HepG2 (cell line): ENCODE data around the gene HIC1. TPM values are rescaled to one million over a fixed set of nuclear protein-coding genes. Genes with fewer than 3 reads are reported as not detected.

ENCODE experiments used
- KMT2A ChIP-seq: sonication (generic); formaldehyde crosslinking; IDR thresholded peaks from 2 replicates; pipeline ENCODE4 v1.4.0; 2020; ENCODE audit warnings: missing genetic modification reagents
- MZF1 ChIP-seq: sonication (generic); formaldehyde crosslinking; IDR thresholded peaks from 2 replicates; pipeline ENCODE4 v1.8.1; 2023; ENCODE audit warnings: mild to moderate bottlenecking, missing genetic modification reagents, borderline replicate concordance
- PHF20 ChIP-seq: sonication (generic); formaldehyde crosslinking; IDR thresholded peaks from 2 replicates; pipeline ENCODE4 v1.5.0; 2020; ENCODE audit warnings: mild to moderate bottlenecking, missing genetic modification reagents
- PHF8 ChIP-seq: sonication (generic); formaldehyde crosslinking; IDR thresholded peaks from 2 replicates; pipeline ENCODE4 v1.5.0; 2020; ENCODE audit warnings: missing genetic modification reagents
- SAP130 ChIP-seq: IDR thresholded peaks from 2 replicates; pipeline ENCODE4 v1.6.1; 2016; ENCODE audit warnings: low read depth
- SIN3B ChIP-seq: fragments of 150-350 bp; IDR thresholded peaks from 2 replicates; pipeline ENCODE4 v1.6.1; 2014; ENCODE audit warnings: low read length
- SRF ChIP-seq: IDR thresholded peaks from 2 replicates; pipeline ENCODE4 v1.6.1; 2011; ENCODE audit warnings: mild to moderate bottlenecking, low read depth, low read length, moderate library complexity
- ZEB1 ChIP-seq: IDR thresholded peaks from 2 replicates; pipeline ENCODE4 v1.6.1; 2012; ENCODE audit warnings: mild to moderate bottlenecking, low read depth, inconsistent platforms; ENCODE audit not compliant: insufficient replicate concordance
- ZNF34 ChIP-seq: sonication (generic); formaldehyde crosslinking; IDR thresholded peaks from 2 replicates; pipeline ENCODE4 v1.4.0; 2020; ENCODE audit warnings: mild to moderate bottlenecking, missing genetic modification reagents, borderline replicate concordance
- polyA plus RNA-seq, 8 experiments: library from polyadenylated mRNA; depleted of rRNA in 3 of 8; stranded (reverse) in 7 of 8; unstranded in 1 of 8; fragments of >200 nt; fragmentation: Illumina TruSeq in 4 of 8; extraction: Trizol in 4 of 8; gene quantifications; 2 replicates each; pipeline versions ENCODE4 v1.2.1 to v1.2.3, GENCODE V29; 2011 to 2016; ENCODE audit warnings: low read depth in 4 of 8, missing spikeins in 1 of 8, mixed read lengths in 1 of 8; ENCODE audit not compliant: insufficient read depth in 1 of 8
- total RNA-seq, 5 experiments: library from RNA; depleted of rRNA; stranded (reverse); fragments of >200 nt; fragmentation: Illumina TruSeq; extraction: Trizol; gene quantifications; 2 replicates each; pipeline ENCODE4 v1.2.3, GENCODE V29; 2016; ENCODE audit warnings: low read depth in 1 of 5
- TF ChIP-seq, protein P1 (sequence below): sonication (generic); formaldehyde crosslinking; IDR thresholded peaks from 2 replicates; pipeline ENCODE4 v1.4.0; 2020; ENCODE audit warnings: missing genetic modification reagents, low read depth, mild to moderate bottlenecking, borderline replicate concordance
- TF ChIP-seq, protein P2 (sequence below): sonication (generic); formaldehyde crosslinking; conservative IDR thresholded peaks from 2 replicates; pipeline ENCODE4 v1.8.1; 2023; ENCODE audit warnings: missing genetic modification reagents
- TF ChIP-seq, protein P3 (sequence below): sonication (generic); formaldehyde crosslinking; IDR thresholded peaks from 2 replicates; pipeline ENCODE4 v1.4.0; 2020; ENCODE audit warnings: missing genetic modification reagents, borderline replicate concordance
- TF ChIP-seq, protein P4 (sequence below): sonication (generic); formaldehyde crosslinking; IDR thresholded peaks from one replicate; pipeline ENCODE4 v1.5.1; 2020; ENCODE audit warnings: mild to moderate bottlenecking, missing genetic modification reagents; ENCODE audit errors: not compliant biosample characterization
- TF ChIP-seq, protein P5 (sequence below): IDR thresholded peaks from 2 replicates; pipeline ENCODE4 v1.6.1; 2016; ENCODE audit warnings: mild to moderate bottlenecking

The HIC1 gene
- total and polyA plus RNA-seq, 2 of the 13 experiments (the other 11 are each of a cell fraction or from before 2014, with no cell fraction given) = 0.04 to 0.31 TPM

DNA sequence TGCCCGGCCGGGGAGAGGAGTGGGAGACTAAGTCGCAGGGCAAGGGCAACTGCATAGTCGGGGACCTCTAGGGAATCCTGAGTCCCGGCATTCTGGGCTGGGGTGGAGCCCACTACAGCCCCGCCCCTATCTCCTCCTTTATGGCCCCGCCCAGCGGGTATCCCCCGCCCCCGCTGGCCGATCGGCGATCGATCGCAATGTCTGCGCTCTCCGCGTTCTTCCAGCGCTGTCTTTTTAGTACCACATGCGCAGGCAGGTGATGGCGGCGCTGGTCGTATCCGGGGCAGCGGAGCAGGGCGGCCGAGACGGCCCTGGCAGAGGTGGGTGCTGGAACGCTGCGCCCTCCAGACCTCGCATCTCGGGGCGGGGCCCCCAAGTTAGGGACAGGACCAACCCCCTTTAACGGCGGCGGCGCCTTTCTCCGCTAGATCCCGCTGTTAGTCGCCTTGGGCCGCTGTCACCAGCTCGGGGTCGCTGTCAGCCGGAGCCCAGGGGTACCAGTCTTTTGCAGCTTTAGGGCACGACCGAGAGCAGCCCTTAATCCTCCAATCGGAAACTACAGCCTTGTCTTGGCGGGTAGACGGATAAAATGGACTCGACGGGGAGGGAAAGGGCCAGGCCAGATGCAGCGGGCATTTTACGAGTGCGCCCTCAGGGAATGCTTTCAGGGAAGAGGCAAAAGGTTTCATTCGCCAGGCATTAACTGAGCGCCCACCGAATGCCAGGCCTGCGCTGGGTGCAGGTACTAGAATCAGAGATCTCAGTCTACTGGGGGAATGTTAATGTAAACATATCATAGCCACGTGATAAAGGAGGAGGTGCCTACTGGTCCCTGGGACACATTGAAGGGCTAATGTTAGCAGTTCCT lies 24.8 kb upstream of the HIC1 start, which contains the start of gene DPH1 (continued):
- TF ChIP-seq, protein P1, sequence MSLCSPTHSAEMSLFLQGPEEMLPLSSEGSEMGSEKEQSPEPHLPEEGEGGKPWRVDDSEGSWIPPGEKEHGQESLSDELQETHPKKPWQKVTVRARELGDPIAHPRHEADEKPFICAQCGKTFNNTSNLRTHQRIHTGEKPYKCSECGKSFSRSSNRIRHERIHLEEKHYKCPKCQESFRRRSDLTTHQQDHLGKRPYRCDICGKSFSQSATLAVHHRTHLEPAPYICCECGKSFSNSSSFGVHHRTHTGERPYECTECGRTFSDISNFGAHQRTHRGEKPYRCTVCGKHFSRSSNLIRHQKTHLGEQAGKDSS (CRISPR knock-in tag) = peak; percentile 81
- peak; percentile 98 for TF ChIP-seq SRF
- TF ChIP-seq ZEB1 = no peak
- TF ChIP-seq PHF20 = peak; percentile 77; the same call in 1 of the 2 replicates
- TF ChIP-seq MZF1 (CRISPR knock-in tag) = no peak
- TF ChIP-seq, protein P2, sequence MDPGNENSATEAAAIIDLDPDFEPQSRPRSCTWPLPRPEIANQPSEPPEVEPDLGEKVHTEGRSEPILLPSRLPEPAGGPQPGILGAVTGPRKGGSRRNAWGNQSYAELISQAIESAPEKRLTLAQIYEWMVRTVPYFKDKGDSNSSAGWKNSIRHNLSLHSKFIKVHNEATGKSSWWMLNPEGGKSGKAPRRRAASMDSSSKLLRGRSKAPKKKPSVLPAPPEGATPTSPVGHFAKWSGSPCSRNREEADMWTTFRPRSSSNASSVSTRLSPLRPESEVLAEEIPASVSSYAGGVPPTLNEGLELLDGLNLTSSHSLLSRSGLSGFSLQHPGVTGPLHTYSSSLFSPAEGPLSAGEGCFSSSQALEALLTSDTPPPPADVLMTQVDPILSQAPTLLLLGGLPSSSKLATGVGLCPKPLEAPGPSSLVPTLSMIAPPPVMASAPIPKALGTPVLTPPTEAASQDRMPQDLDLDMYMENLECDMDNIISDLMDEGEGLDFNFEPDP = no peak
- TF ChIP-seq, protein P3, sequence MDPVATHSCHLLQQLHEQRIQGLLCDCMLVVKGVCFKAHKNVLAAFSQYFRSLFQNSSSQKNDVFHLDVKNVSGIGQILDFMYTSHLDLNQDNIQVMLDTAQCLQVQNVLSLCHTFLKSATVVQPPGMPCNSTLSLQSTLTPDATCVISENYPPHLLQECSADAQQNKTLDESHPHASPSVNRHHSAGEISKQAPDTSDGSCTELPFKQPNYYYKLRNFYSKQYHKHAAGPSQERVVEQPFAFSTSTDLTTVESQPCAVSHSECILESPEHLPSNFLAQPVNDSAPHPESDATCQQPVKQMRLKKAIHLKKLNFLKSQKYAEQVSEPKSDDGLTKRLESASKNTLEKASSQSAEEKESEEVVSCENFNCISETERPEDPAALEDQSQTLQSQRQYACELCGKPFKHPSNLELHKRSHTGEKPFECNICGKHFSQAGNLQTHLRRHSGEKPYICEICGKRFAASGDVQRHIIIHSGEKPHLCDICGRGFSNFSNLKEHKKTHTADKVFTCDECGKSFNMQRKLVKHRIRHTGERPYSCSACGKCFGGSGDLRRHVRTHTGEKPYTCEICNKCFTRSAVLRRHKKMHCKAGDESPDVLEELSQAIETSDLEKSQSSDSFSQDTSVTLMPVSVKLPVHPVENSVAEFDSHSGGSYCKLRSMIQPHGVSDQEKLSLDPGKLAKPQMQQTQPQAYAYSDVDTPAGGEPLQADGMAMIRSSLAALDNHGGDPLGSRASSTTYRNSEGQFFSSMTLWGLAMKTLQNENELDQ (CRISPR knock-in tag) = no peak
- TF ChIP-seq, protein P4, sequence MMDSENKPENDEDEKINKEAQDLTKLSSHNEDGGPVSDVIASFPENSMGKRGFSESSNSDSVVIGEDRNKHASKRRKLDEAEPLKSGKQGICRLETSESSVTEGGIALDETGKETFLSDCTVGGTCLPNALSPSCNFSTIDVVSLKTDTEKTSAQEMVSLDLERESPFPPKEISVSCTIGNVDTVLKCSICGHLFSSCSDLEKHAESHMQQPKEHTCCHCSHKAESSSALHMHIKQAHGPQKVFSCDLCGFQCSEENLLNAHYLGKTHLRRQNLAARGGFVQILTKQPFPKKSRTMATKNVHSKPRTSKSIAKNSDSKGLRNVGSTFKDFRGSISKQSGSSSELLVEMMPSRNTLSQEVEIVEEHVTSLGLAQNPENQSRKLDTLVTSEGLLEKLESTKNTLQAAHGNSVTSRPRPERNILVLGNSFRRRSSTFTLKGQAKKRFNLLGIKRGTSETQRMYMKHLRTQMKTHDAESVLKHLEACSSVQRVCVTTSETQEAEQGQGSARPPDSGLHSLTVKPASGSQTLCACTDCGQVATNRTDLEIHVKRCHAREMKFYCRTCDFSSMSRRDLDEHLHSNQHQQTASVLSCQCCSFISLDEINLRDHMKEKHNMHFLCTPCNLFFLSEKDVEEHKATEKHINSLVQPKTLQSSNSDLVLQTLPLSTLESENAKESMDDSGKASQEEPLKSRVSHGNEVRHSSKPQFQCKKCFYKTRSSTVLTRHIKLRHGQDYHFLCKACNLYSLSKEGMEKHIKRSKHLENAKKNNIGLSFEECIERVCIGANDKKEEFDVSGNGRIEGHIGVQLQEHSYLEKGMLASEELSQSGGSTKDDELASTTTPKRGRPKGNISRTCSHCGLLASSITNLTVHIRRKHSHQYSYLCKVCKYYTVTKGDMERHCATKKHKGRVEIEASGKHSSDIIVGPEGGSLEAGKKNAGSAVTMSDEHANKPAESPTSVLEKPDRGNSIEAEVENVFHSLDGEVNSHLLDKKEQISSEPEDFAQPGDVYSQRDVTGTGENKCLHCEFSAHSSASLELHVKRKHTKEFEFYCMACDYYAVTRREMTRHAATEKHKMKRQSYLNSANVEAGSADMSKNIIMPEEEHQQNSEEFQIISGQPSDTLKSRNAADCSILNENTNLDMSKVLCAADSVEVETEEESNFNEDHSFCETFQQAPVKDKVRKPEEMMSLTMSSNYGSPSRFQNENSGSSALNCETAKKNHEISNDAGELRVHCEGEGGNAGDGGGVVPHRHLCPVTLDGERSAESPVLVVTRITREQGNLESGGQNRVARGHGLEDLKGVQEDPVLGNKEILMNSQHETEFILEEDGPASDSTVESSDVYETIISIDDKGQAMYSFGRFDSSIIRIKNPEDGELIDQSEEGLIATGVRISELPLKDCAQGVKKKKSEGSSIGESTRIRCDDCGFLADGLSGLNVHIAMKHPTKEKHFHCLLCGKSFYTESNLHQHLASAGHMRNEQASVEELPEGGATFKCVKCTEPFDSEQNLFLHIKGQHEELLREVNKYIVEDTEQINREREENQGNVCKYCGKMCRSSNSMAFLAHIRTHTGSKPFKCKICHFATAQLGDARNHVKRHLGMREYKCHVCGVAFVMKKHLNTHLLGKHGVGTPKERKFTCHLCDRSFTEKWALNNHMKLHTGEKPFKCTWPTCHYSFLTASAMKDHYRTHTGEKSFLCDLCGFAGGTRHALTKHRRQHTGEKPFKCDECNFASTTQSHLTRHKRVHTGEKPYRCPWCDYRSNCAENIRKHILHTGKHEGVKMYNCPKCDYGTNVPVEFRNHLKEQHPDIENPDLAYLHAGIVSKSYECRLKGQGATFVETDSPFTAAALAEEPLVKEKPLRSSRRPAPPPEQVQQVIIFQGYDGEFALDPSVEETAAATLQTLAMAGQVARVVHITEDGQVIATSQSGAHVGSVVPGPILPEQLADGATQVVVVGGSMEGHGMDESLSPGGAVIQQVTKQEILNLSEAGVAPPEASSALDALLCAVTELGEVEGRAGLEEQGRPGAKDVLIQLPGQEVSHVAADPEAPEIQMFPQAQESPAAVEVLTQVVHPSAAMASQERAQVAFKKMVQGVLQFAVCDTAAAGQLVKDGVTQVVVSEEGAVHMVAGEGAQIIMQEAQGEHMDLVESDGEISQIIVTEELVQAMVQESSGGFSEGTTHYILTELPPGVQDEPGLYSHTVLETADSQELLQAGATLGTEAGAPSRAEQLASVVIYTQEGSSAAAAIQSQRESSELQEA (CRISPR knock-in tag) = no peak
- TF ChIP-seq, protein P5, sequence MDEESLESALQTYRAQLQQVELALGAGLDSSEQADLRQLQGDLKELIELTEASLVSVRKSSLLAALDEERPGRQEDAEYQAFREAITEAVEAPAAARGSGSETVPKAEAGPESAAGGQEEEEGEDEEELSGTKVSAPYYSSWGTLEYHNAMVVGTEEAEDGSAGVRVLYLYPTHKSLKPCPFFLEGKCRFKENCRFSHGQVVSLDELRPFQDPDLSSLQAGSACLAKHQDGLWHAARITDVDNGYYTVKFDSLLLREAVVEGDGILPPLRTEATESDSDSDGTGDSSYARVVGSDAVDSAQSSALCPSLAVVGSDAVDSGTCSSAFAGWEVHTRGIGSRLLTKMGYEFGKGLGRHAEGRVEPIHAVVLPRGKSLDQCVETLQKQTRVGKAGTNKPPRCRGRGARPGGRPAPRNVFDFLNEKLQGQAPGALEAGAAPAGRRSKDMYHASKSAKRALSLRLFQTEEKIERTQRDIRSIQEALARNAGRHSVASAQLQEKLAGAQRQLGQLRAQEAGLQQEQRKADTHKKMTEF = peak; percentile 88; the same call in 1 of the 2 replicates
- TF ChIP-seq KMT2A (CRISPR knock-in tag) = peak; percentile 82
- peak; percentile 86 for TF ChIP-seq PHF8 (CRISPR knock-in tag)
- no peak for TF ChIP-seq ZNF34
- peak; percentile 80 for TF ChIP-seq SIN3B
- TF ChIP-seq SAP130 = peak; percentile 98
